A549 (cell line): Measurements from ENCODE around the gene CYP19A1. TPM values are rescaled to one million over a fixed set of nuclear protein-coding genes. Genes with fewer than 3 reads are reported as not detected.

Experiments used
- ATAC-seq, 2 experiments: fragments of 200-7000 bp in 1 of 2; fragments of >200 bp in 1 of 2; cut with Nextera tagmentation in 1 of 2; cut with Tn5 transposase in 1 of 2; 3 replicates each; pipeline versions ENCODE4 v1.8.0 to v1.9.1; 2018 to 2020; ENCODE audit warnings: mild to moderate bottlenecking in 1 of 2, moderate library complexity in 1 of 2
- CTCF ChIA-PET: fragments of 300-600 bp; sonication (Branson Sonifier 250); formaldehyde crosslinking; extraction: SDS; loops from one replicate; lab custom pipeline; 2021; ENCODE audit warnings: antibody characterized with exemption, inconsistent platforms; lab: Yijun Ruan, JAX
- POLR2A ChIA-PET: fragments of 350-600 bp; formaldehyde crosslinking; extraction: SDS; loops from one replicate; lab custom pipeline; 2021; ENCODE audit warnings: antibody characterized with exemption, inconsistent platforms; lab: Yijun Ruan, JAX
- DNase-seq, 2 experiments: peaks; one replicate each; pipeline versions ENCODE4 v3.0.0 to v3.0.0-alpha.2; 2011 to 2016; ENCODE audit warnings: low read depth in 1 of 2, low spot score in 1 of 2
- FAIRE-seq: peaks from 2 replicates; lab custom pipeline; 2011; peaks lifted over from hg19 to GRCh38; lab: Jason Lieb, UNC
- H3K27ac ChIP-seq, 2 experiments: fragments of >200 bp; sonication (Bioruptor Twin); formaldehyde crosslinking; 3 replicates each; pipeline ENCODE4 v1.5.1; 2016 to 2017
- H3K4me1 ChIP-seq: fragments of >200 bp; sonication (Bioruptor Twin); formaldehyde crosslinking; 3 replicates; pipeline ENCODE4 v1.6.1; 2016
- H3K4me2 ChIP-seq: fragments of >200 bp; sonication (Bioruptor Twin); formaldehyde crosslinking; 3 replicates; pipeline ENCODE4 v1.6.1; 2016
- H3K4me3 ChIP-seq: fragments of >200 bp; sonication (Bioruptor Twin); formaldehyde crosslinking; 3 replicates; pipeline ENCODE4 v1.5.1; 2016
- H3K9me3 ChIP-seq: fragments of >200 bp; sonication (Bioruptor Twin); formaldehyde crosslinking; 3 replicates; pipeline ENCODE4 v1.6.1; 2016
- BHLHE40 ChIP-seq: IDR thresholded peaks from 2 replicates; pipeline ENCODE4 v1.6.1; 2012; ENCODE audit warnings: low read depth, low read length, inconsistent platforms
- CEBPB ChIP-seq, 2 experiments: fragments of >200 bp in 1 of 2; sonication (Bioruptor Twin) in 1 of 2; formaldehyde crosslinking in 1 of 2; IDR thresholded peaks; 2 replicates each; pipeline ENCODE4 v1.6.1; 2012 to 2016
- CHD4 ChIP-seq: fragments of 200-600 bp; sonication (generic); IDR thresholded peaks from 2 replicates; pipeline ENCODE4 v1.6.1; 2016; ENCODE audit warnings: antibody characterized with exemption, mild to moderate bottlenecking, borderline replicate concordance
- EHF ChIP-seq: fragments of 250-450 bp; sonication (Bioruptor Pico); IDR thresholded peaks from 2 replicates; pipeline ENCODE4 v1.5.0; 2020; ENCODE audit warnings: mild to moderate bottlenecking
- EP300 ChIP-seq, 2 experiments: fragments of >200 bp; sonication (Bioruptor Twin); formaldehyde crosslinking; IDR thresholded peaks; 2 replicates in 1 of 2; 3 replicates in 1 of 2; pipeline ENCODE4 v1.6.1; 2016 to 2017
- FOSB ChIP-seq: fragments of 250-450 bp; sonication (Bioruptor Pico); IDR thresholded peaks from 2 replicates; pipeline ENCODE4 v1.5.0; 2020; ENCODE audit warnings: mild to moderate bottlenecking, moderate library complexity
- HDAC2 ChIP-seq: fragments of 200-600 bp; sonication (generic); IDR thresholded peaks from 2 replicates; pipeline ENCODE4 v1.6.1; 2016
- HOXA7 ChIP-seq: fragments of 250-450 bp; sonication (Bioruptor Pico); IDR thresholded peaks from 2 replicates; pipeline ENCODE4 v1.5.0; 2020; ENCODE audit warnings: mild to moderate bottlenecking, moderate library complexity
- HOXB13 ChIP-seq: fragments of 250-450 bp; sonication (Bioruptor Pico); IDR thresholded peaks from 2 replicates; pipeline ENCODE4 v1.5.0; 2020; ENCODE audit warnings: low read depth, mild to moderate bottlenecking, moderate library complexity
- JUN ChIP-seq, 2 experiments: fragments of >200 bp; sonication (Bioruptor Twin); formaldehyde crosslinking; IDR thresholded peaks; 2 replicates in 1 of 2; 3 replicates in 1 of 2; pipeline ENCODE4 v1.6.1; 2016 to 2017
- KDM1A ChIP-seq: fragments of 200-600 bp; sonication (generic); IDR thresholded peaks from 2 replicates; pipeline ENCODE4 v1.6.1; 2016; ENCODE audit warnings: low read depth, mild to moderate bottlenecking
- MAFK ChIP-seq: fragments of 450-650 bp; IDR thresholded peaks from 2 replicates; pipeline ENCODE4 v1.6.1; 2014; ENCODE audit not compliant: partially characterized antibody
- MAZ ChIP-seq: fragments of 150-350 bp; IDR thresholded peaks from 2 replicates; pipeline ENCODE4 v1.6.1; 2014; ENCODE audit warnings: antibody characterized with exemption, low read depth, low read length, borderline replicate concordance
- MYC ChIP-seq: IDR thresholded peaks from 2 replicates; pipeline ENCODE4 v1.6.1; 2012; ENCODE audit warnings: mild to moderate bottlenecking, inconsistent platforms, low read length, improper control_type of control experiment, borderline replicate concordance
- NFE2L2 ChIP-seq: fragments of 150-350 bp; conservative IDR thresholded peaks from 2 replicates; pipeline ENCODE4 v1.6.1; 2014; ENCODE audit warnings: low read length
- PHF8 ChIP-seq: fragments of 200-600 bp; sonication (generic); IDR thresholded peaks from 2 replicates; pipeline ENCODE4 v1.6.1; 2016; ENCODE audit warnings: low read depth, mild to moderate bottlenecking, antibody characterized with exemption, moderate library complexity, borderline replicate concordance
- POLR2A ChIP-seq: IDR thresholded peaks from 2 replicates; pipeline ENCODE4 v1.6.1; 2012; ENCODE audit warnings: mild to moderate bottlenecking, low read length
- RARB ChIP-seq: fragments of 250-450 bp; sonication (Bioruptor Pico); IDR thresholded peaks from 2 replicates; pipeline ENCODE4 v1.8.0; 2021; ENCODE audit warnings: mild to moderate bottlenecking, moderate library complexity
- RCOR1 ChIP-seq: fragments of 150-350 bp; IDR thresholded peaks from 2 replicates; pipeline ENCODE4 v1.6.1; 2014; ENCODE audit warnings: antibody characterized with exemption, low read length, low read depth
- SREBF2 ChIP-seq: fragments of 450-650 bp; IDR thresholded peaks from 2 replicates; pipeline ENCODE4 v1.6.1; 2014; ENCODE audit warnings: mild to moderate bottlenecking, moderate library complexity
- TFCP2L1 ChIP-seq: fragments of 250-450 bp; sonication (Bioruptor Pico); IDR thresholded peaks from 2 replicates; pipeline ENCODE4 v1.5.0; 2021; ENCODE audit warnings: mild to moderate bottlenecking
- ZC3H11A ChIP-seq: fragments of 450-650 bp; IDR thresholded peaks from 2 replicates; pipeline ENCODE4 v1.6.1; 2014; ENCODE audit warnings: antibody characterized with exemption, mild to moderate bottlenecking
- ZFP36 ChIP-seq: fragments of 450-650 bp; IDR thresholded peaks from 2 replicates; pipeline ENCODE4 v1.6.1; 2014; ENCODE audit warnings: borderline replicate concordance; ENCODE audit not compliant: partially characterized antibody
- WGBS: methylation state at CpG from one replicate; pipeline ENCODE4 v1.1.6; 2017; ENCODE audit errors: missing lambda C conversion rate; 5-methylcytosine and 5-hydroxymethylcytosine counted together
- polyA plus RNA-seq, 4 experiments: library from polyadenylated mRNA; depleted of rRNA in 3 of 4; stranded (reverse); fragments of >200 nt; fragmentation: RNase III in 1 of 4; extraction: RNeasy Plus Mini Kit Qiagen cat#74134 plus additional on column Dnase treatment in 1 of 4; gene quantifications; 2 replicates in 3 of 4; 3 replicates in 1 of 4; pipeline ENCODE4 v1.2.3, GENCODE V29; 2011 to 2017
- TF ChIP-seq, protein P1 (sequence below): fragments of >200 bp; sonication (Bioruptor Twin); formaldehyde crosslinking; IDR thresholded peaks from 3 replicates; pipeline ENCODE4 v1.6.1; 2016
- TF ChIP-seq, protein P2 (sequence below): fragments of 150-350 bp; IDR thresholded peaks from 2 replicates; pipeline ENCODE4 v1.6.1; 2014; ENCODE audit warnings: low read depth, mild to moderate bottlenecking, low read length

Gene CYP19A1
- polyA plus RNA-seq, 2 of the 4 experiments (the other 2 are of a cell fraction): 0.36 TPM; not detected in 1

DNA sequence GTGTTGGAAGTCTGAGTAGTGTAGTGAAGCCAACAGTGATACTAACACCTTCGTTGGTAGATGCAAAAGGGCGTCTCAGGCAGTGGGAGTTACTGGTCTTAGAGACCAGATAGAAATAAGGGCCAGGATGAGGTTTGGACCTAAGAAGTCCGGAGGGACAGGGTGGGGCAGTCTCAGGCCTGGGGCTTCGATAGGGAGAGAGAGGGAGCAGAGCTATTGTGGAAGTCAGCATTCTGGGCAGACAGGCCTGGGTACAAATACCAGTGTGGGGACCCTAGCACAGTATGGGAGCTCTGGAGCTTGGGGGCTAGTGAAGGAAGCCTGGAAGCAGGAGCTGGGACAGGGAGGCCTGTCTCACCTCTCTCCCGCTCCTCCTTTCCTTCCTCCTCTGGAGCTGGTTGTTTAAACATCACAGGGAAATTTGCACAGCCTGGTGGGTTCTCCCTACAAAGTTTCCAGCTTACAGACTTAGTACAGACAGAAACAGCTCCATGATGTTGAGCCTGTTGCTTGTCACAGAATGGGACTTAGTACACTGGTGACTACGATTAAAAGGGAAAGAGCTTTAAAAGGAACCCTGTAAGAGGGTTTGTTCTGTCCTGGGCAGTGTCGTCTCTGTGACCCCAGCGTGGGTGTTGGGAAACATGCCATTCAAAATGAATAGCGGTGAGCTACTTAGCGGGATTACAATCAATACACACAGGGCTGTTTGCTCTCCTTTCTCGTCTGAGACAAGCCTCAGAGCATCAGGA lies 167.3 kb downstream of the CYP19A1 start:
- no peak overlapping the region for H3K27ac ChIP-seq
- ATAC-seq (no peak), FAIRE-seq (no peak), DNase-seq (no peak)
- H3K9me3 ChIP-seq: 0 out of 3 replicates have a peak, but pooled peaks cover 4% of the 10 kb centered on the region
- TF ChIP-seq JUN (IDR thresholded peaks at IDR 0.05) (no peak), HOXB13 (no peak)
- TF ChIP-seq, protein P1, sequence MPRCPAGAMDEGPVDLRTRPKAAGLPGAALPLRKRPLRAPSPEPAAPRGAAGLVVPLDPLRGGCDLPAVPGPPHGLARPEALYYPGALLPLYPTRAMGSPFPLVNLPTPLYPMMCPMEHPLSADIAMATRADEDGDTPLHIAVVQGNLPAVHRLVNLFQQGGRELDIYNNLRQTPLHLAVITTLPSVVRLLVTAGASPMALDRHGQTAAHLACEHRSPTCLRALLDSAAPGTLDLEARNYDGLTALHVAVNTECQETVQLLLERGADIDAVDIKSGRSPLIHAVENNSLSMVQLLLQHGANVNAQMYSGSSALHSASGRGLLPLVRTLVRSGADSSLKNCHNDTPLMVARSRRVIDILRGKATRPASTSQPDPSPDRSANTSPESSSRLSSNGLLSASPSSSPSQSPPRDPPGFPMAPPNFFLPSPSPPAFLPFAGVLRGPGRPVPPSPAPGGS: no peak
- H3K4me1 ChIP-seq: no peaks in the 10 kb centered on the region
- CTCF ChIA-PET: interaction anchor here (1.1 to 15.2 kb wide), 9 partner anchors 8 to 232 kb away, joined by 3 to 333 read pairs (median 10); no protein-coding TSS in a partner anchor
- 47% methylated on average over 11 of the region's 11 CpGs for WGBS
- H3K4me3 ChIP-seq: no peak overlapping the region
- H3K4me2 ChIP-seq: no peak overlapping the region
- POLR2A ChIA-PET: no interaction called here

DNA sequence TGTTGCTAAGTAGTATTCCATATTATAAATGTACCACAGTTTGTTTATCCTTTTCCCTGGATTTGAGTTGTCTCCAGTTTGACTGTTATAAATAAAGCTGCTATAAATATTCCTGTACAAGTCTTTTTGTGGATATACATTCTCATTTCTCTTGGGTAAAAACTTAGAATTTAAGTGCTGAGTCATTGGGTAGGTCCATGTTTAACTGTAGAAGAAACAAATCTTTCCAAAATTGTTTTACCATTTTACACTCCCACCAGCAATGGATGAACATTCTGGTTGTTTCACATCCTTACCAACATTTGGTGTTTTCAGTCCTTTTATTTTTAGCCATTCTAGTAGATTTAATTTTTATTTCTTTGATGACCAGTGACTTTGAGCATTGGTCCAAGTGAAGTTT lies 169.7 kb downstream of the CYP19A1 start:
- FAIRE-seq (no peak), DNase-seq (no peak)
- POLR2A ChIA-PET: no interaction called here

DNA sequence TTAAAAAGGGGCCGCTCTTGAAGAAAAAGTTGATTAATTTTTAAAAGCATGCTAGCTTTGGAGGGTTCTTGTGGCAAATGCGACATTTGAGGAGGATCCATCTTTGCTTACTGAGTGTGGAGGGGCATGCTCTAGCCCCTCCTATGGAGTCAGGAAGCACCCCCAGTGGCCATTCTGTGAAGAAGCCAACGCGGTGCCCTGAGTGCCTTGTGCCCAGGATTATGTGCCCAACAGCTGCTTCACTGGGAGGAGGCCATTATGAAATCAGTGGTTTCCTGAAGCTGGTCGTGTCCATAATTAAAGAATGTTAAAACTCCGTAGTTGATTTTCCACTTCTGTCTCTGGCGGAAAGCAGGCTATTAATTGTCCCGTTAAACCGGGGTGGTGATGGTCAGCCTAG lies 174.6 kb downstream of the CYP19A1 start:
- DNase-seq (no peak), ATAC-seq (peak in 1 of 2 experiments; percentile 49; a peak in 2 of 6 replicates), FAIRE-seq (no peak)
- Histone ChIP-seq H3K9me3 (no peaks in the 10 kb centered on the region), H3K4me2 (no peak overlapping the region), H3K27ac (no peak overlapping the region), H3K4me3 (no peak overlapping the region), H3K4me1 (no peaks in the 10 kb centered on the region)
- WGBS: 66% methylated on average over 9 of the region's 9 CpGs
- ChIA-PET CTCF (interaction anchor here (0.6 to 15.2 kb wide), 48 partner anchors 12 to 613 kb away, joined by 3 to 333 read pairs (median 6); no protein-coding TSS in a partner anchor), POLR2A (no interaction called here)
- TF ChIP-seq MAFK (no peak), ZC3H11A (no peak), BHLHE40 (no peak), FOSB (CRISPR knock-in tag) (no peak), EHF (no peak), SREBF2 (no peak), HOXA7 (no peak), RCOR1 (no peak), POLR2A (no peak), HDAC2 (no peak), EP300 (IDR thresholded peaks at IDR 0.05) (no peak), CEBPB (IDR thresholded peaks at IDR 0.05) (no peak), RARB (no peak), KDM1A (no peak), PHF8 (no peak)
- TF ChIP-seq, protein P2, sequence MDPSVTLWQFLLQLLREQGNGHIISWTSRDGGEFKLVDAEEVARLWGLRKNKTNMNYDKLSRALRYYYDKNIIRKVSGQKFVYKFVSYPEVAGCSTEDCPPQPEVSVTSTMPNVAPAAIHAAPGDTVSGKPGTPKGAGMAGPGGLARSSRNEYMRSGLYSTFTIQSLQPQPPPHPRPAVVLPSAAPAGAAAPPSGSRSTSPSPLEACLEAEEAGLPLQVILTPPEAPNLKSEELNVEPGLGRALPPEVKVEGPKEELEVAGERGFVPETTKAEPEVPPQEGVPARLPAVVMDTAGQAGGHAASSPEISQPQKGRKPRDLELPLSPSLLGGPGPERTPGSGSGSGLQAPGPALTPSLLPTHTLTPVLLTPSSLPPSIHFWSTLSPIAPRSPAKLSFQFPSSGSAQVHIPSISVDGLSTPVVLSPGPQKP: no peak

More for the DNA sequence above, 169.7 kb downstream of the CYP19A1 start:
- 0 out of 3 replicates have a peak, but pooled peaks cover 4% of the 10 kb centered on the region for H3K9me3 ChIP-seq
- no peaks in the 10 kb centered on the region for H3K4me1 ChIP-seq
- CTCF ChIA-PET: interaction anchor here (1.3 to 15.2 kb wide), 3 partner anchors 8 to 235 kb away, joined by 3 to 333 read pairs (median 15); no protein-coding TSS in a partner anchor
- ATAC-seq: no peak
- H3K4me3 ChIP-seq: no peak overlapping the region
- H3K27ac ChIP-seq: no peak overlapping the region
- H3K4me2 ChIP-seq: no peak overlapping the region
- TF ChIP-seq HOXA7 (no peak), NFE2L2 (peak; percentile 65), ZFP36 (no peak), MAZ (no peak), MAFK (peak; percentile 74), BHLHE40 (no peak), MYC (no peak), TFCP2L1 (CRISPR knock-in tag) (no peak), CHD4 (no peak)
